ENCODE measurements around the gene ASB15. TPM values are rescaled to one million over a fixed set of nuclear protein-coding genes. Genes with fewer than 3 reads are reported as not detected.

Gene ASB15
- total and polyA plus RNA-seq, 2 of the 4 experiments (the other 2 are of a cell fraction): not detected

DNA sequence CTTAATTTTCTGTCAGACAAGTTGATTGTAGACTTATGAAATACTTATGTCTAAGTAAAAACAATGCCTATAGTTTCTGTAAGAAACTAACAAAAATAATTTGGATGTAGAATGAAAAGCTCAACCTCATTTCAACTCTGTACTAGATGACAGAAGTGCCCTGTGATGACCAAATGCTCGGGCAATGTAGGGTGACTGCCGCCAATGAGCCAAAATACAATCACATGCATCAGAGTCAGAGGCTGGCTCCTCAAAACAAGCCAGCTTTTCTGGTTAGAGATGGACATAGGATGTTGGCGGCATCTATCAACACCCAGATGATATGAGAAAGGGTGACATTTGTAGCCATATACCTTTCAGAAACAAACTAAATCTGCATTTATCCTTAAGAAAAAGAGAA lies 78.0 kb downstream of the ASB15 start:
- Histone ChIP-seq H3K9me3 (ENCODE audit: control insufficient read depth, insufficient read depth, low read length) (no peaks in the 10 kb centered on the region), H3K36me3 (ENCODE audit: control insufficient read depth, insufficient read depth, low read length) (peaks cover 4% of the 10 kb centered on the region), H3K27me3 (ENCODE audit: control insufficient read depth, insufficient read depth, low read length) (no peaks in the 10 kb centered on the region), H3K27ac (ENCODE audit: insufficient read depth, low read length) (no peak overlapping the region), H4K91ac (ENCODE audit: insufficient read depth, low read depth, low read length) (no peak overlapping the region), H3K4me1 (ENCODE audit: control insufficient read depth, insufficient read depth, low read length) (peaks cover 5% of the 10 kb centered on the region; the same call in 1 of the 2 replicates), H3K18ac (ENCODE audit: low read depth, low read length) (no peak overlapping the region), H3K4me3 (ENCODE audit: insufficient read depth, low read depth, low read length) (no peak overlapping the region), H3K14ac (replicated peaks; ENCODE audit: low read depth, low read length) (no peak overlapping the region), H2AK5ac (ENCODE audit: low read depth, low read length) (no peak overlapping the region), H3K56ac (ENCODE audit: extremely low read depth, insufficient read depth, low read length) (no peak overlapping the region), H3K23ac (ENCODE audit: low read depth, low read length) (no peak overlapping the region), H2BK20ac (ENCODE audit: low read depth, low read length) (no peak overlapping the region), H2AK9ac (replicated peaks; ENCODE audit: low read depth, low read length, poor library complexity) (no peak overlapping the region), H2BK120ac (ENCODE audit: low read depth, low read length) (no peak overlapping the region), H3K9me1 (ENCODE audit: insufficient read depth, low read length) (no peaks in the 10 kb centered on the region; the same call in 1 of the 2 replicates), H2BK5ac (ENCODE audit: low read depth, low read length, poor library complexity, severe bottlenecking) (no peak overlapping the region), H3K4ac (ENCODE audit: low read depth, low read length) (no peak overlapping the region), H4K8ac (ENCODE audit: low read depth in 2 of 2, low read length in 2 of 2) (no peak overlapping the region), H4K5ac (ENCODE audit: low read depth, low read length) (no peak overlapping the region), H2AFZ (replicated peaks; ENCODE audit: low read length, poor library complexity) (no peak overlapping the region), H3K9ac (ENCODE audit: low read depth, low read length) (no peak overlapping the region), H3K4me2 (ENCODE audit: low read depth, low read length) (no peak overlapping the region), H4K20me1 (ENCODE audit: insufficient read depth, low read length) (peaks cover 3% of the 10 kb centered on the region; the same call in 1 of the 2 replicates), H3K79me1 (ENCODE audit: low read depth in 1 of 2, low read length in 2 of 2) (no peaks in the 10 kb centered on the region), H2BK15ac (ENCODE audit: low read depth, low read length) (no peak overlapping the region)
- TF ChIP-seq CEBPB (IDR thresholded peaks at IDR 0.05; ENCODE audit: low read depth, low read length) (no peak), NFE2L2 (IDR thresholded peaks at IDR 0.05; ENCODE audit: low read depth, low read length) (no peak), CTCF (conservative IDR thresholded peaks at IDR 0.05; ENCODE audit: low read depth, low read length) (no peak), MAZ (IDR thresholded peaks at IDR 0.05; ENCODE audit: borderline replicate concordance, low read depth, low read length) (no peak), SMC3 (IDR thresholded peaks at IDR 0.05; ENCODE audit: low read depth, low read length) (no peak), ELK1 (IDR thresholded peaks at IDR 0.05; ENCODE audit: borderline replicate concordance, low read depth, low read length) (no peak), RCOR1 (IDR thresholded peaks at IDR 0.05; ENCODE audit: insufficient replicate concordance, low read length) (no peak), MAFK (IDR thresholded peaks at IDR 0.05; ENCODE audit: low read depth, low read length) (no peak), BHLHE40 (IDR thresholded peaks at IDR 0.05; ENCODE audit: low read depth, low read length) (no peak), CHD1 (IDR thresholded peaks at IDR 0.05; ENCODE audit: low read depth, low read length) (no peak), MXI1 (IDR thresholded peaks at IDR 0.05; ENCODE audit: borderline replicate concordance, low read depth, low read length) (no peak), POLR2A (IDR thresholded peaks at IDR 0.05; ENCODE audit: low read depth, low read length) (no peak), FOS (IDR thresholded peaks at IDR 0.05; ENCODE audit: low read depth, low read length) (no peak), RFX5 (IDR thresholded peaks at IDR 0.05; ENCODE audit: low read depth, low read length) (no peak), RAD21 (IDR thresholded peaks at IDR 0.05; ENCODE audit: low read length) (no peak)
- TF ChIP-seq, protein P1, sequence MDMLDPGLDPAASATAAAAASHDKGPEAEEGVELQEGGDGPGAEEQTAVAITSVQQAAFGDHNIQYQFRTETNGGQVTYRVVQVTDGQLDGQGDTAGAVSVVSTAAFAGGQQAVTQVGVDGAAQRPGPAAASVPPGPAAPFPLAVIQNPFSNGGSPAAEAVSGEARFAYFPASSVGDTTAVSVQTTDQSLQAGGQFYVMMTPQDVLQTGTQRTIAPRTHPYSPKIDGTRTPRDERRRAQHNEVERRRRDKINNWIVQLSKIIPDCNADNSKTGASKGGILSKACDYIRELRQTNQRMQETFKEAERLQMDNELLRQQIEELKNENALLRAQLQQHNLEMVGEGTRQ (IDR thresholded peaks at IDR 0.05; ENCODE audit: low read depth, low read length): no peak
- dilution Hi-C loops (cut with HindIII; ENCODE audit: low sequenced_read_pairs, unreplicated experiment): no loop called here
- ChIA-PET CTCF (interaction anchor here (0.6 kb wide), 1 partner anchor 630 kb away, joined by 5 read pairs; no protein-coding TSS in a partner anchor), POLR2A (ENCODE audit: unreplicated experiment) (no interaction called here)
- DNase-seq: no peak
- no peak for ATAC-seq (ENCODE audit: low read depth)
- in situ Hi-C loops (cut with MboI; ENCODE audit: low sequenced_read_pairs): loop anchor here (5.0 kb wide), 1 partner anchor 188 kb away; no protein-coding TSS in a partner anchor
- intact Hi-C loops (cut with micrococcal nuclease): loop anchor here (5.0 kb wide), 2 partner anchors 42 to 187 kb away; no protein-coding TSS in a partner anchor
- BruUV-seq (replicated peaks): no TSS peak
- no CpG with 5 or more reads among the region's 3 CpGs for WGBS, 2 experiments (ENCODE audit: extremely low coverage in 2 of 2, insufficient read length in 1 of 2)

Data from IMR-90 (cell line).